Measurements from ENCODE around the gene BICD1.

DNA sequence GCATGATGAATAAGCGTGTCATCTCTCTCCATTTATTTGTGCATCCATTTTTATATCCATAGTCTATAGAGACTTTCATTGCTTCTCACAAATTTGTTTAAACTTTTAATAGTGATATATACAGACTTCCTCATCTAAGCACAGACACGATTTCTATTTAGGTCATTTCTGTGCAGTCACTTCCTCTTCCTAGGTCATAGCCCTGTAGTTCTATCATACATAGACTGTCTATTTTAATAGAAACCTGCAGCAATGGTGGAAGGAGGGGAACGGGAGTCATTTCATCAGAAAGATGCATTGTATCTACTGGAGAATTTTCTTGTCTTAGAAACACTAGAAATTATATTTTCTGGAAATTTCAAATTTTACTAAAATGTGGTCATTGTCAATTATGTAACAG is 159.3 kb downstream of the BICD1 start:
- TF ChIP-seq POLR2AphosphoS5 (IDR thresholded peaks at IDR 0.05) (no peak), POLR2A (IDR thresholded peaks at IDR 0.05) (no peak), EP300 (IDR thresholded peaks at IDR 0.05) (no peak)
- TF ChIP-seq, protein P1, sequence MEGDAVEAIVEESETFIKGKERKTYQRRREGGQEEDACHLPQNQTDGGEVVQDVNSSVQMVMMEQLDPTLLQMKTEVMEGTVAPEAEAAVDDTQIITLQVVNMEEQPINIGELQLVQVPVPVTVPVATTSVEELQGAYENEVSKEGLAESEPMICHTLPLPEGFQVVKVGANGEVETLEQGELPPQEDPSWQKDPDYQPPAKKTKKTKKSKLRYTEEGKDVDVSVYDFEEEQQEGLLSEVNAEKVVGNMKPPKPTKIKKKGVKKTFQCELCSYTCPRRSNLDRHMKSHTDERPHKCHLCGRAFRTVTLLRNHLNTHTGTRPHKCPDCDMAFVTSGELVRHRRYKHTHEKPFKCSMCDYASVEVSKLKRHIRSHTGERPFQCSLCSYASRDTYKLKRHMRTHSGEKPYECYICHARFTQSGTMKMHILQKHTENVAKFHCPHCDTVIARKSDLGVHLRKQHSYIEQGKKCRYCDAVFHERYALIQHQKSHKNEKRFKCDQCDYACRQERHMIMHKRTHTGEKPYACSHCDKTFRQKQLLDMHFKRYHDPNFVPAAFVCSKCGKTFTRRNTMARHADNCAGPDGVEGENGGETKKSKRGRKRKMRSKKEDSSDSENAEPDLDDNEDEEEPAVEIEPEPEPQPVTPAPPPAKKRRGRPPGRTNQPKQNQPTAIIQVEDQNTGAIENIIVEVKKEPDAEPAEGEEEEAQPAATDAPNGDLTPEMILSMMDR (IDR thresholded peaks at IDR 0.05), result no peak
